Activated CD8-positive, alpha-beta memory T cell treated with anti-CD3 and anti-CD28 coated beads for 1 hour (primary cell): Measurements from ENCODE around the gene ATP6V1G1.

ENCODE experiments used
- DNase-seq, 2 donors: peaks; one replicate each; pipeline ENCODE4 v3.0.0-alpha.2; 2020; ENCODE audit warnings: low read depth in 1 of 2; ENCODE audit errors: extremely low read depth in 1 of 2

ATP6V1G1 gene

GRCh38 chr9:114611516-114612271 is 24.1 kb downstream of the ATP6V1G1 start:
- peak in 1 of 2 donors; percentile 32 for DNase-seq

- DNase-seq = no peak
Observed at GRCh38 chr9:114612272-114612923, 24.8 kb downstream of the ATP6V1G1 start.

GRCh38 chr9:114613087-114613486 is 25.5 kb downstream of the ATP6V1G1 start:
- DNase-seq = no peak

DNA sequence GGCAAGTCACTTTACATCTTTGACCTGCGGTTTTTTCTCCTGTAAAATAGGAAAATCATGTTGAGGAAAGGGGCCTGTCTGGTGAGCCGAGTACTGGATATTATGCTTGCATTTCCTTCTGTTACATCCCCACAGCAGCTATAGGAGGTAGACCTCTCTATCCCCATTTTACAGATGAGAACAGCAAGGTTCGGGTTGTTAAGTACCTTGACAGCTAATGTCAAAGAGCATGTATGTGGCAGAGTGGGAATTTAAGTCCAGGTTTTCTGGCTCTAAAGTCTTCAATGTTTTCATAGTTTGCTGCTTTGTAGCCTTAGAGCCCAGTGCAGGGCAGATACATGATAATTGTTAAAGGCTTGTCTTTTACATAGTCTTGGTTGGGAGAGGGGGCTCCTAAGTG is 26.4 kb downstream of the ATP6V1G1 start:
- no peak for DNase-seq

DNA sequence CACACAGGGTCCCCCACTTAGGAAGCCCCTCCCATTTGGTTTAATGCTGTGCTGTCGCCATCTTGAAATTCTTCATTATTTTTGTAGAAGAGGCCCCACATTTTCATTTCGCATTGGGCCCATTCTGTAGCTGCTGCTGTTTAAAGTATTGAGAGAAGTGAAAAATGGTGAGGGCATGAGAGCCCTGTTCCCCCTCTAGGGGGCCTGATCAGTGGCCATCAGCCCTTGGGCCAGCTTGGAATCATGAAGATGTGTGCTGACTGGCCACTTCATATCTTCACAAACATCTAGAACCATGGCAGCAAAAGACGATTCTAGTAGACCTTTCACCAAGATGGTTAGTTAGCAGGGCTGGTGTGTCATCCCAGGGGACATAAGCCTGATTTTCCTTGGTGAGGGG is 26.8 kb downstream of the ATP6V1G1 start:
- DNase-seq = no peak

DNA sequence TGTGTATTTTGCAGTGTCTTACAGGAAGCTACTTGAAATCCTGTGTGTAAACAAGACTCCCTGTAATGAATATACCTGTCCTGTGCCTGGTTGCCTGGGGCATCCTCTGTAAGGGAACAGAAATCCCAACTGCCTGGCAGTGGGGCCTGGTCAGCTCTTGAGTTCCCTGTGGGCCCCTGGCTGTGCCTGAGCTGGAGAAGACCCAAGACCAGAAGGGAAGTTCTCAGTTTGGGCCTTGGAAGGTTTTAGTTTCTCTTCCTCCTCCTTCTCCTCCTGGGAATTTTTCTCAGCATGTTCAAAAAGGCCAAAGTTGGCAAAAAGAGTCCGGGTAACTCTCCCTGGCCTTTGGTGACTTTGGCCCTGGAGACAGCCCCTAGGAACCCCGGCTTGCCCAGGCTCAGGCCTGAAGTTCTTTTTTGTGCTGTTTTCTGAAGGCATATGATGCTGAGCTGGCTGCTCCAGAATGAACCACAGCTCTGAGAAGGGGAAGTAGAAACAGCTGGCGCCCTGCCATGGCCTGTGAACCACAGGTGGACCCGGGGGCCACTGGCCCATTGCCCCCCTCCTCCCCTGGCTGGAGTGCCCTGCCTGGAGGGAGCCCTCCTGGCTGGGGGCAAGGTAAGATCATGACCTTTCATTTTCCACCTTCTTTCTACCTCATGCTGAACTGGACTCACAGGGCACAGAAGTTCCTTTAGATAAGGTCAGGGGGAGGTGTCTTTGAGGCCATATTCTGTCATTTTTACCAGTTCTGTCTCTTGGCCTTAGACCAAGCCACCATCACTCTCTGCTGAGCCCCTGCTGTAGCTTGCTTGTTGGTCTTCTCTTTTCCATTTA is 29.3 kb downstream of the ATP6V1G1 start:
- no peak for DNase-seq

GRCh38 chr9:114619191-114619761 is 31.7 kb downstream of the ATP6V1G1 start:
- no peak for DNase-seq

DNA sequence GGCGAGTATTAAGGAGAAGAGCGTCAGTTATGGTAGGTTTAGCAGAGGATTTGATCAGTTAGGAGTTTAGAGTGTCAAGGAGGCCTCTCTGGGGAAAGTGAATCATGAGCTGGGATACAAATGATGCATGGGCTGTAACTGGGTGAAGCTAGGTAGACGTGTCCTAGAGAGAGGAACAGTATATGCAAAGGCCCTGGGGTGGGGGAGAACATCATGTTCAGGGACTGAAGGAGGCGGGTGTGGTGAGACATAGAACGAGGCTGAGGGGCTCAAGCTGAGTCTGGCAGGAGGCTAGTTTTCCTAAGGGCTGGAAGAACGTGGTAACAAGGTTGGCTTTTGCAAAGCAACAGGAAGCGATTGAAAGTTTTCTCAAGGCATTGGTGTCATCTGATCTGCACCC is 34.0 kb downstream of the ATP6V1G1 start:
- no peak for DNase-seq

DNA sequence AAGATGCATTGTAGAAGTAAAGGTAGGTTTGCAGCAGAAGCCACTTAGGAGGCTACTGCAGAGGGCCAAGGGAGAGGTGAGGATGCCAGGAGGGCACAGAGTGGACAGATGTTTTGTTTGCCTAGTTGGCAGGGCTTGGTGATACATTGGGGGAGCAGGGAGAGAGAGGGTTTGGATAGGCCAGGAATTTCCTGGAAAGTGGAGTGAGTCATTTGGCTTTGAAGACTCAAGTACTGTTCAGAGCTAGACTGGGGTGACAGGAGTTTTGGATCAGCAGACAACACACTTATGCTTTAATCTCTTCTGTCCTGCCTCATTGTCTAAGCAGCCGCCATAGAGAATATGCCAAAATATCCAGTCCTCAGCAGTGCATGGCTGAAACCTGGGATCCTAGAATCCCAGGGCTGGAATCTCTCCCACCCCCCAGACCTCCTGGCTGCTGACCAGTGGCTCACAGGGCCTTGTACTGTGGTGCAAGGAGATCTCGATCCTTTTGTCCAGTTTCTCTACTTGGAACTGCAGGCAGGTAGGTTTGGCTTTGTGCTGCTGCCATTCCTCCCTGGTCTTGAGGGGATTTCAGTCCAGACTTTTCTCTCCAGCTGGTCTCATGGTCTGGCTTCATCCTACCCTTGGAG is 34.5 kb downstream of the ATP6V1G1 start:
- DNase-seq = no peak

DNA sequence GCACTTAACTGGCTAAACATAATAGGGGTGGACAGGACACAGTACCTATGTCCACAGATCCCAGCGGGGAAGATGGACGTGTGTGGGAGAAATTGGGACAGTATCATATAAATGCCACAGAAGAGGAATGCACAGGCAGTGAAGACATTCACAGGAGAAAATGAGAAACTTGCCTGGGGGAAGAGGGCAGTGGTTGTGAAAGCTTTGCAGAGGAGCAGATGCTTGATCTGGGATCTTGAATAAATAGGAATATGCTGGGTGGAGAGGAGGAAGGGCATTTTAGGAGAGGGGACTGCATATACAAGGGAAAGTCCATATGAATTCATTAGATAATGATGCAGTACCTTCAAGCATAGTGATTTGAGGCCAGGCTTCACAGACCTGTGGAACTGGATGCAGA is 37.1 kb downstream of the ATP6V1G1 start:
- no peak for DNase-seq

DNA sequence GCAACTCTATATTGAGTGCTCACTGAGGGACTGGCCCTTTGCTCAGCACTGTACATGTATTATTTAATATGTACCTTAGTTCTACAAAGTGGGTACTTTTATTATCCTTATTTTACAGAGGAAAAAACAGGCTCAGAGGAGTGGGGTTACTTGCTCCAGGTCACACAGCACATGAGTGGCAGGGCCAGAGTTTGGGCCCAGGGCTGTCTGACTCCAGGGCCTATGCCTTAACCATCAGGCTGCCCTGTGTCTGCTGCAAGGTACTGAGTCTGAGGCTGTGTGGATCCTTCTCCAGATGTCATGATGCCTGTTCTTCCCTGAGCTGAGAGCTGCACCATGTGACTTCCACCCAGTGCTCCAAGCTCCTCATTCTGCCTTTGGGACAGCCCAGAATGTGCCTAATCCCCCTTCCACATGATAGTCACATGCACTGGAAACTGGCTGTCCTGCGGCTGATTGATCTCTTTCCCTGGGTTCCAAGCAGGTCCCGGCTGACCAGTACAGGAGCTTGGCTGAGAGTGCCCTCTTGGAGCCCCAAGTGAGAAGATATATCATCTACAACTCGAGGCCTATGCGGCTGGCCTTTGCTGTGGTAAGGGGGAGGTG is 38.9 kb downstream of the ATP6V1G1 start:
- DNase-seq = no peak

GRCh38 chr9:114627553-114627952 is 40.0 kb downstream of the ATP6V1G1 start:
- no peak for DNase-seq

DNA sequence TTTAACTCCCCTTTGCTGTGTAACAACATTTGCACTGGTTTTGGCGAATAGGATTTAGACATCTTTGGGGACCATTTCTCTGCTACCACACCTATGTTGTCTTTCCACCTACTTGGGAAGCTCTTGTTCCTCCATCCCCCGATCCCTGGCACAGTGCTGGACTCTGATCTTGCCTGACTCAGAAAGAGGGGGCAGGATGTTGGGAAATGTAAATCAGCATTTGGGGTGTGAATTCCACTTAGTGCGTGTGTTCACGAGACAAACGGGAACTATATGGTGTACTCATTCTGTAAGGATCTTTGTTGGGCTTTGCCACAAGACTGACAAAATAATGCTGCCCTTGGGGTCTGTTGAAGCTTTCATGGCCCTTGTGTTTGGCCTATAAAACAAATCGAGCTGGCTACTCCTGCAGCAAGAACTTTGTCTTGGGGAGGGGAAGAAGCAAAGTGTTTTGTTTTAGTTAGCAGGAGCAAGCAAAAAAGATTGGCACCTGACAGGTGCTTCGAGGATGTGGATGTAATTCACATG is 42.1 kb downstream of the ATP6V1G1 start:
- no peak for DNase-seq

GRCh38 chr9:114631166-114631565 is 43.6 kb downstream of the ATP6V1G1 start:
- no peak for DNase-seq

GRCh38 chr9:114633438-114634089 is 46.0 kb downstream of the ATP6V1G1 start:
- DNase-seq = no peak

GRCh38 chr9:114634387-114634786 is 46.8 kb downstream of the ATP6V1G1 start:
- no peak for DNase-seq

DNA sequence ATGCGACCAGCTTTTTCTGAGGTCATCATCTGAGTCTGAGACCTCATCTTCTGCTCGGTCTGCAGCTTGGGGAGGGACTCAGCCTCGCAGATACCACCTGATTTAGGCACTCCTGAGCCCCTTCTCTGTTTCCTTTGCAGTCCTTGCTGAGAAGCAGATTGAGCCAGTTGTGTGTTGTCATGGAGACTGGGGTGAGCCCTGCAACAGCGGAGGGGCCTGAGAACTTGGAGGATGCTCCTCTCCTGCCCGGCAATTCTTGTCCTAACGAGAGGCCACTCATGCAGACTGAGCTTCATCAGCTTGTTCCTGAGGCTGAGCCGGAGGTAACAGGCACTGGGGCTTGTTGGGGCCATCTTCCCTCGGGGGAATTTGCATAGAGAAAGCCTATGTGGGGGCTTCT is 50.8 kb downstream of the ATP6V1G1 start:
- DNase-seq = no peak

DNA sequence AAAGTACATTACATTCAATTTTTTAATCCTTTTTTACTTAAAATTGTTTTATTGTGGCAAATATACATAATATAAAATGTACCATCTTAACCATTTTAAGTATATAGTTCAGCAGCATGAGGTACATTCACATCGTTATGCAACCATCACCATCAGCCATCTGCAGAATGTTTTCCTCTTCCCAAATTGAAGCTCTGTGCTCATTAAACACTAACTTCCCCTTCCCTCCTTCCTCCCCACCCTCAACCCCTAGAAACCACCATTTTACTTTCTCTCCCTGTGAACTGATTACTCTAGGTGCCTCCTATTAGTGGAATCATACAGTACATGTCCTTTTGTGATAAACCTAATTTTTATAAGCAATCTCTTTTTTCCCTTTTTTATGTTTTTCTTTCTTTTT is 54.4 kb downstream of the ATP6V1G1 start:
- DNase-seq = no peak

DNA sequence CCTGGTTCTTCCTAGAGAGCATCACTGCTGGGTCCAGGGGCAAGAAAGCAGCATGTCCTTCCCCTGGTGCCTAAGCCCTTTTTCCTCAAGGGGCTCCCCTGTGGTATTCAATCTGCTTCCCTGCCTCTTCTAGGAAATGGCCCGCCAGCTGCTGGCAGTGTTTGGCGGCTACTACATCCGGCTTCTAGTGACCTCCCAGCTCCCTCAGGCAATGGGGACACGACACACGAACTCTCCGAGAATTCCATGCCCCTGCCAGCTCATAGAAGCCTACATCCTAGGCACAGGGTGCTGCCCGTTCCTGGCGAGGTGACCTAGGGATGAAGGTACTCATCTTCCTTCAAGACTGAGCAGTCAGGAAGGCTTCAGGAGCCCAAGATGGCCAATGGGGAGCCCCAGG is 55.4 kb downstream of the ATP6V1G1 start:
- no peak for DNase-seq

DNA sequence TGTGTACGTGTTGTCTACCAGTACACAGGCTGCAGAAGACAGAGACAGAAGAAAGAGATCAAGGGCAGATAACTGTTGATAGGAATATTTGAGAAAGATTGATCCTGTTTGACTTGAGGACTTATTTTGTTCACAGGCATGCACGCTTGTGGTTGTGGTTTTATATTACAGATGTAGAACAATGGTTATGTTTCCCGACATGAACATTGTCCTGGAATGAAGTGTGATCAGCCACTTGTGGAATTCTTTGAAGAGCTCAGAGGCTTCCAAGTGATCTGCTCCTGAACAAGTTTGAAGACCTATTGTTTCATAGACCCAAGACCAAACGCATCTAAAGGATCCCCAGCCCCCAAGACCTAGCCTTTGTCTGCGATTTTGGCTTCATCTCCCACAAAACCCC is 56.3 kb downstream of the ATP6V1G1 start:
- DNase-seq = no peak
